ENCODE data around the gene GLCE. TPM values are rescaled to one million over a fixed set of nuclear protein-coding genes. Genes with fewer than 3 reads are reported as not detected.

GLCE gene
- polyA plus RNA-seq, 1 experiment, result 7.1 TPM

DNA sequence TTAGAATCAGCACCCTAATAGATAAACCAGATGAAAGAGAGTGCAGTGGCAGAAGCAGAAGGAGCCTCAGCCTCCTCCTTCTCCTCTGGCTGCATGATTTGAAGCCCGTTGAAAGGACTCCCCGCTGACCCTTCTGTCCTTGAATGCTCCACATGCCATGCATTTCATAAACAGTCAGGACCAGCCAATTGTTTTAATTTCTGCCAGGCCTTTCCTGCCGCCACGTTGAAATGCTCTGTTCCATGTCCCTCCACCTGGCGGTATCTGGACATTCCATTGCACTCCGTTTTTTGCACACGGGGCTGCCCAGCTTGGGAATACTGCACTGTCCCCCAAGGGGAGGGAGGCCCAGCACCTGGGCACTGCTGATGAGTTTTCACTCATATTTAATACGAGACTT, 35.2 kb upstream of the GLCE start:
- Histone ChIP-seq H3K27me3 (ENCODE audit: control insufficient read depth, insufficient read depth, low read length) (peaks cover 5% of the 10 kb centered on the region), H3K4me3 (ENCODE audit: low read depth, low read length) (no peak overlapping the region), H3K36me3 (ENCODE audit: control insufficient read depth, insufficient read depth, low read length) (no peaks in the 10 kb centered on the region)
- TF ChIP-seq, protein P1, sequence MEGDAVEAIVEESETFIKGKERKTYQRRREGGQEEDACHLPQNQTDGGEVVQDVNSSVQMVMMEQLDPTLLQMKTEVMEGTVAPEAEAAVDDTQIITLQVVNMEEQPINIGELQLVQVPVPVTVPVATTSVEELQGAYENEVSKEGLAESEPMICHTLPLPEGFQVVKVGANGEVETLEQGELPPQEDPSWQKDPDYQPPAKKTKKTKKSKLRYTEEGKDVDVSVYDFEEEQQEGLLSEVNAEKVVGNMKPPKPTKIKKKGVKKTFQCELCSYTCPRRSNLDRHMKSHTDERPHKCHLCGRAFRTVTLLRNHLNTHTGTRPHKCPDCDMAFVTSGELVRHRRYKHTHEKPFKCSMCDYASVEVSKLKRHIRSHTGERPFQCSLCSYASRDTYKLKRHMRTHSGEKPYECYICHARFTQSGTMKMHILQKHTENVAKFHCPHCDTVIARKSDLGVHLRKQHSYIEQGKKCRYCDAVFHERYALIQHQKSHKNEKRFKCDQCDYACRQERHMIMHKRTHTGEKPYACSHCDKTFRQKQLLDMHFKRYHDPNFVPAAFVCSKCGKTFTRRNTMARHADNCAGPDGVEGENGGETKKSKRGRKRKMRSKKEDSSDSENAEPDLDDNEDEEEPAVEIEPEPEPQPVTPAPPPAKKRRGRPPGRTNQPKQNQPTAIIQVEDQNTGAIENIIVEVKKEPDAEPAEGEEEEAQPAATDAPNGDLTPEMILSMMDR (IDR thresholded peaks at IDR 0.05; ENCODE audit: insufficient read depth, low read depth, low read length), result no peak
- DNase-seq (ENCODE audit: low read depth), result no peak
- ChIA-PET POLR2A (no interaction called here), CTCF (no interaction called here)

DNA sequence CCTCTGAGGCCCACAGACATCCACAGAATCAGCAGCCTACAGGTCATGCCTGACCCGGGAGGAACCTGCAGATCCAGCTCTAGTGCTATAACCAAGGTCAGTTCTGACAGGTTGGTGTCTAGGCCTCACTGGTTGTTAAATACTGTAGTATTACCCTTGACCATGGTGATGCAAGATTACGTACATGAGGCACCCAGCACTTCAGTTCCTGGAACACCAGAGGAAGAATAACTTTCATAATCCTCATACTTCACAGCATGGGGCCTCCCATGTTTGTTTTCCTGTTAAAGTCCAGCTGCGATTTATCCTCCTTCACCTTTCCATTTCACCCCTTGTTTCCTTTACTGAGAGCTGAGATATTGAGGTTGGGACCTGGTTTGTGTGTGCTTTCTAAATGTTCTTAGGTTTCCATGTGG, 34.4 kb upstream of the GLCE start:
- peaks cover 3% of the 10 kb centered on the region for H3K27me3 ChIP-seq (ENCODE audit: control insufficient read depth, insufficient read depth, low read length)
- DNase-seq (ENCODE audit: low read depth), result no peak
- CTCF ChIA-PET, result interaction anchor here (1.2 kb wide), 1 partner anchor 58 kb away, joined by 3 read pairs; no protein-coding TSS in a partner anchor
- H3K36me3 ChIP-seq (ENCODE audit: control insufficient read depth, insufficient read depth, low read length), result no peaks in the 10 kb centered on the region
- H3K4me3 ChIP-seq (ENCODE audit: low read depth, low read length), result no peak overlapping the region
- POLR2A ChIA-PET, result no interaction called here
- TF ChIP-seq, protein P1 (IDR thresholded peaks at IDR 0.05; ENCODE audit: insufficient read depth, low read depth, low read length), result no peak

DNA sequence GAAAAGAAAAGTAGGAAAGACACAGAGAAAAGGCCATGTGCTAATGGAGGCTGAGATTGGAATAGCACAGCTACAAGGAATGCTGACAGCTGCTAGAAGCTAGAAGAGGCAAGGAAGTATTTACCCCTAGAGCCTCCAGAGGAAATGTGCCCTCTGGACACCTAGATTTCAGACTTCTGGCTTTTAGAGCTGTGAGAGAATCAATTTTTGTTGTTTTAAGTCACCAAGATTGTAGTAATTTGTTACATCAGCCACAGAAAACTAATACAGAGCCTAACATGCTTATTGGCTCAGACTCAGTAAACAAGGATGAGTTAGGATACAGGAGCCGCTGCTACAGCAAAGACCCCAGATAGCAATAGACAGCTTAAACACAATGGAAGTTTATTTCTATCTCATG, 33.1 kb upstream of the GLCE start:
- ChIA-PET POLR2A (no interaction called here), CTCF (interaction anchor here (0.9 to 1.2 kb wide), 3 partner anchors 13 to 68 kb away, joined by 3 to 4 read pairs (median 3); no protein-coding TSS in a partner anchor)
- Histone ChIP-seq H3K27me3 (ENCODE audit: control insufficient read depth, insufficient read depth, low read length) (peaks cover 2% of the 10 kb centered on the region; the same call in 1 of the 2 replicates), H3K36me3 (ENCODE audit: control insufficient read depth, insufficient read depth, low read length) (no peaks in the 10 kb centered on the region), H3K4me3 (ENCODE audit: low read depth, low read length) (no peak overlapping the region)
- no peak for DNase-seq (ENCODE audit: low read depth)
- TF ChIP-seq, protein P1 (IDR thresholded peaks at IDR 0.05; ENCODE audit: insufficient read depth, low read depth, low read length), result no peak

DNA sequence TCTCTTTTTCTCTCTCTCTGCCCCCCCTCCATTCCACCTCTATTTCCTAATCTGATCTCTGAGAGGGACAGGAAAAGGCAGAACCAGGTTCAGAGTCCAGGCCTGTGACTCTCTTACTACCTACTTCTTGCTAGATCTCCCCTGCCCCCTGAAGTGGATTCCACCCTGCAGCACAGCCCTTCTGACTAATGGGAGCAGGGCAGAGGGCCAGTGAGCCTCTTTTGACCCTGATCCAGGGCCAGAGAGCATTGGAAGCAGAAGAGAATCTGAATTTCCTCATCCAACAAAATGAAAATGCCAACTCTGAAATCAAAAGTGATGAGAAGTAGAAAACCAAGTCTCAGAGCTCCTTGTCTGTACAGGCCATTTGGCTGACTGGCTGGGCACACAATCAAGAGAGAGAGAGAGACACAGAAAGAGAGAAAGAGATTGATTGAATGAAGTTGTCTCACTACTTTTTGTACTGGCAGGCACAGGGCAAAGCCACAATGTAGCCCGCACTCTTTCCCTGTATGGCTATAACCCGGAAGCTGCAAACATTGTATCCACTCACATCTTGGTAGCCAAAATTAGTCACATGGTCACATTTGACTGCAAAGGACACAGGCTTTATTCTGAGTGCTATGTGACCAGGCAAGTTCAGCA, 31.6 kb upstream of the GLCE start:
- TF ChIP-seq, protein P1 (IDR thresholded peaks at IDR 0.05; ENCODE audit: insufficient read depth, low read depth, low read length), result no peak
- CTCF ChIA-PET, result no interaction called here
- no peak for DNase-seq (ENCODE audit: low read depth)
- Histone ChIP-seq H3K36me3 (ENCODE audit: control insufficient read depth, insufficient read depth, low read length) (no peaks in the 10 kb centered on the region), H3K4me3 (ENCODE audit: low read depth, low read length) (no peak overlapping the region), H3K27me3 (ENCODE audit: control insufficient read depth, insufficient read depth, low read length) (peaks cover 5% of the 10 kb centered on the region)
- POLR2A ChIA-PET, result no interaction called here

DNA sequence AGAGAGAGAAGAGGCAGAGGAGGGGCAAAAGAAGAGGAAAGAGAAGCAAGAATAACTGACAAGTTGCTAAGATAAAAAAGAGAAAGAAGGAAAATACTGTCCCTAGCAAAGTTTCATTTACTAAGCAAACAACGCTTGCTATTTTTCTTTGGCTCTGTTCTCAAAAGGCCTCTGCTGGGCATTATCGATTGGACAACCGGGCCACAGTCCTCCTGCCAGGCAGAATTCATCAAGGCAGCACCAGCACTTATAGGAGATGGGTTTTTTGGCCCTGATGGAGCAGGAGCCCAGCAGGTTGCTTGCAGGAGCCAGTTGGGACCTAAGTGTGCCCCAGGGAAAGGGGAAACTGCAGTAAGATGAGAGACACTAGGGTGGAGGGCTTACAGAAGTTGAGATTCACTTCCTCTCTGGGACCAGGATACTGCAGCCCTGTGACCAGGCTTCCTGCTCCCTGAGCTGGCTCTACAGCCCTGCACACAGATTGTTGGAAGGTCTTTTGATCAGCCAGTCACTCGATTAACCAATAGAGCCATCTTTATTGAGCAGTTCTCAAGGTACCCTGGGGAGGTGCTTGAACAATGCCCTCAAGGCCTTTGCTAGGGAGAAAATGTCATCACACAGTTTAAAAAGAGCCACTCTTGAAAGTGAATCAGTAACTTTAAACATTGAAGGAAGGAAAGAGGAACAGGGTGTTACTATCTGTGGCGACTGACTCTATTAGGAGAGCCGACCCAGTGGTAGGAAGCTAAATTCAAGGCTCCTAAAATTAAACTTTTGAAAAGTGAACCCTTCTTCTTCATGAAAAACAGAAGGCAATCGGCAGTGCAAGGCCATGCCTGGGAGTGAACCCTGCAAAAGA, 28.8 kb upstream of the GLCE start:
- ChIA-PET POLR2A (no interaction called here), CTCF (no interaction called here)
- Histone ChIP-seq H3K4me3 (ENCODE audit: low read depth, low read length) (no peak overlapping the region), H3K36me3 (ENCODE audit: control insufficient read depth, insufficient read depth, low read length) (no peaks in the 10 kb centered on the region), H3K27me3 (ENCODE audit: control insufficient read depth, insufficient read depth, low read length) (peaks cover 8% of the 10 kb centered on the region)
- no peak for DNase-seq (ENCODE audit: low read depth)
- TF ChIP-seq, protein P1 (IDR thresholded peaks at IDR 0.05; ENCODE audit: insufficient read depth, low read depth, low read length), result no peak

All from BJ (cell line).